ENCODE results near the gene LPO. TPM values are rescaled to one million over a fixed set of nuclear protein-coding genes. Genes with fewer than 3 reads are reported as not detected.

The LPO gene
- polyA plus RNA-seq (2011; rRNA removed) (not detected in 2 replicates), polyA minus RNA-seq (2011; rRNA and poly(A)+ RNA removed) (not detected in 2 replicates)

GRCh38 chr17:58238147-58238634, at the start of gene LPO:
LPO (plus strand) TSS chr17:58238584; CDS start chr17:58242980, 4,396 bp downstream.
- Histone ChIP-seq H3K4me3 (ENCODE audit: low read depth, low read length) (no peak within 1 kb of the TSS), H3K9me3 (ENCODE audit: control insufficient read depth, insufficient read depth, low read length) (no peaks in the 10 kb centered on the region), H3K27ac (ENCODE audit: low read depth, low read length) (no peak within 1 kb of the TSS), H3K27me3 (ENCODE audit: control insufficient read depth, insufficient read depth, low read length) (peaks cover 40% of the 10 kb centered on the region)
- TF ChIP-seq, protein P1, sequence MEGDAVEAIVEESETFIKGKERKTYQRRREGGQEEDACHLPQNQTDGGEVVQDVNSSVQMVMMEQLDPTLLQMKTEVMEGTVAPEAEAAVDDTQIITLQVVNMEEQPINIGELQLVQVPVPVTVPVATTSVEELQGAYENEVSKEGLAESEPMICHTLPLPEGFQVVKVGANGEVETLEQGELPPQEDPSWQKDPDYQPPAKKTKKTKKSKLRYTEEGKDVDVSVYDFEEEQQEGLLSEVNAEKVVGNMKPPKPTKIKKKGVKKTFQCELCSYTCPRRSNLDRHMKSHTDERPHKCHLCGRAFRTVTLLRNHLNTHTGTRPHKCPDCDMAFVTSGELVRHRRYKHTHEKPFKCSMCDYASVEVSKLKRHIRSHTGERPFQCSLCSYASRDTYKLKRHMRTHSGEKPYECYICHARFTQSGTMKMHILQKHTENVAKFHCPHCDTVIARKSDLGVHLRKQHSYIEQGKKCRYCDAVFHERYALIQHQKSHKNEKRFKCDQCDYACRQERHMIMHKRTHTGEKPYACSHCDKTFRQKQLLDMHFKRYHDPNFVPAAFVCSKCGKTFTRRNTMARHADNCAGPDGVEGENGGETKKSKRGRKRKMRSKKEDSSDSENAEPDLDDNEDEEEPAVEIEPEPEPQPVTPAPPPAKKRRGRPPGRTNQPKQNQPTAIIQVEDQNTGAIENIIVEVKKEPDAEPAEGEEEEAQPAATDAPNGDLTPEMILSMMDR (IDR thresholded peaks at IDR 0.05; ENCODE audit: low read depth, low read length) = no peak
- ChIA-PET CTCF (interaction anchor here (0.8 to 4.4 kb wide), 3 partner anchors 9 to 19 kb away, joined by 4 to 28 read pairs (median 7); partner anchors contain the start of gene MKS1), POLR2A (no interaction called here)
- DNase-seq (ENCODE audit: low read depth, low spot score) = no peak

DNA sequence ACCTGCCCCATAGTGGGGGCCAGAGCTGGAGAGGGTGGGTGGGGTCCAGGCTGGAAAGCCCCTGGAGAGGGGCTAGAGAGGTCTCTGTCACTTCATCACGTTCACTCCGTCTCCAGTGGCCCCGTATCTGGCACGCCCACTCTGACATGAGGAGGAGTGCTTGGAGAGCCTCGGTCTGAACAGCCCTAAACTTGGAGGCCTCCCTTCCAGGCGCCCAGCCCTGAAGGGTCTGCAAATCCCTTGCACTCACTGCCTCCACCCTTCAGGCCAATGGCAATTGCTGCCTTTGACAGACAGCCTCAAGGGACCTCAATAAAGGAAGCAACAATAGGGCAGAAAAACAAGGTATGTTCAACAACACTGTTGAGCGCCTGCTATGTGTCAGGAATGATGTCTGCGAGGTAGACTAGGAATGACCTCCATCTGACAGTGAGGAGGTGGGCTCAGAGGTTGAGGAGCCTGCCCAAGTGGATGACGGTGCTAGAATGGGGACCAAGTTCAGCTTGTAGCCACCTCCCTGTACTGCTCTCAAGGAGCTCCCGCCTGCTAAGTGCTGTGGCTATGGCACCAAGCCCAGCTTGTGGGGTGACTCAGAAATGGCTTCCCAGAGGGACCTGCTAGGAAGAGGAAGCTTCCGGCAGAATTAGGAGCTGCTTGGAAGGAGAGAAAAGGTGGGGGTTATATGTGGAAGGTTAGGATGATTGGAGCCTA, 48.8 kb upstream of the LPO start:
- ChIA-PET CTCF (no interaction called here), POLR2A (interaction anchor here (0.5 kb wide), 1 partner anchor 1228 kb away, joined by 3 read pairs; no protein-coding TSS in a partner anchor)
- H3K27ac ChIP-seq (ENCODE audit: low read depth, low read length) = no peak overlapping the region
- TF ChIP-seq, protein P1 (IDR thresholded peaks at IDR 0.05; ENCODE audit: low read depth, low read length) = no peak
- no peak overlapping the region for H3K4me3 ChIP-seq (ENCODE audit: low read depth, low read length)
- peak; percentile 23 for DNase-seq (ENCODE audit: low read depth, low spot score)
- peaks cover 5% of the 10 kb centered on the region for H3K27me3 ChIP-seq (ENCODE audit: control insufficient read depth, insufficient read depth, low read length)
- no peaks in the 10 kb centered on the region; the same call in 1 of the 2 replicates for H3K9me3 ChIP-seq (ENCODE audit: control insufficient read depth, insufficient read depth, low read length)

GRCh38 chr17:58191241-58191896, 47.0 kb upstream of the LPO start:
- DNase-seq (ENCODE audit: low read depth, low spot score) = no peak
- peaks cover 5% of the 10 kb centered on the region for H3K27me3 ChIP-seq (ENCODE audit: control insufficient read depth, insufficient read depth, low read length)
- no peaks in the 10 kb centered on the region; the same call in 1 of the 2 replicates for H3K9me3 ChIP-seq (ENCODE audit: control insufficient read depth, insufficient read depth, low read length)
- no peak overlapping the region for H3K4me3 ChIP-seq (ENCODE audit: low read depth, low read length)
- TF ChIP-seq, protein P1 (IDR thresholded peaks at IDR 0.05; ENCODE audit: low read depth, low read length) = no peak
- ChIA-PET POLR2A (no interaction called here), CTCF (interaction anchor here (1.6 kb wide), 1 partner anchor 9 kb away, joined by 7 read pairs; no protein-coding TSS in a partner anchor)
- H3K27ac ChIP-seq (ENCODE audit: low read depth, low read length) = no peak overlapping the region

DNA sequence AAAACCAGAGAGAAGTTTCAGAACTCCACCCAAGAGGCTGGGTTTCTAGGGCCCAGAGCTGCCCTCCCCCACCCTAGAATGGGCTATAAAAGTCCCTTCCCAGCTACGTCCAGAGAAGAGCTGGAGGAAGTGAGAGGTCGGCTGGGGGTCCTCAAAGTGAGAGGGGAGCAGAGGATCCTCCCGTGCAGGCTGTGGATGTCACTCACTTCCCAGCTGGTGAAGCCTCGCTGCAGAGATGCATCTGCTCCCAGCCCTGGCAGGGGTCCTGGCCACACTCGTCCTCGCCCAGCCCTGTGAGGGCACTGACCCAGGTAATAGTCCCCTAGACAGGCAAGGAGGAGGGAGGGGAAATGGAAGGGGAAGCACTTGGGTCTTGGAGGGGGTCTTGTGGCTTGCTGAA, 45.8 kb upstream of the LPO start, which contains the start of gene EPX:
EPX (plus strand) TSS at position 115 of the 400 bp plus-strand sequence; CDS start at position 236, 121 bp downstream.
- DNase-seq (ENCODE audit: low read depth, low spot score) = no peak
- Histone ChIP-seq H3K27ac (ENCODE audit: low read depth, low read length) (no peak within 1 kb of the TSS), H3K4me3 (ENCODE audit: low read depth, low read length) (no peak within 1 kb of the TSS), H3K27me3 (ENCODE audit: control insufficient read depth, insufficient read depth, low read length) (peaks cover 3% of the 10 kb centered on the region), H3K9me3 (ENCODE audit: control insufficient read depth, insufficient read depth, low read length) (no peaks in the 10 kb centered on the region; the same call in 1 of the 2 replicates)
- CTCF ChIA-PET = no interaction called here
- TF ChIP-seq, protein P1 (IDR thresholded peaks at IDR 0.05; ENCODE audit: low read depth, low read length) = no peak
- POLR2A ChIA-PET = no interaction called here

Measured in AG04450 (cell line).